Prostate gland (tissue), 2 donors: ENCODE measurements around the gene MBOAT7. TPM values are rescaled to one million over a fixed set of nuclear protein-coding genes. Genes with fewer than 3 reads are reported as not detected.

Source experiments
- DNase-seq: peaks from one replicate; pipeline ENCODE4 v3.0.0-alpha.2; 2019; ENCODE audit warnings: low spot score
- H3K27ac ChIP-seq, 2 donors: fragments of 200-600 bp; sonication (generic); 2 replicates each; pipeline ENCODE4 v1.5.1; 2017 to 2019
- H3K27me3 ChIP-seq: fragments of 200-600 bp; sonication (generic); replicated peaks from 2 replicates; pipeline ENCODE4 v1.5.1; 2019; ENCODE audit not compliant: insufficient read depth
- H3K36me3 ChIP-seq, 2 donors: fragments of 200-600 bp; sonication (generic); 1 replicate in 1 of 2; 2 replicates in 1 of 2; pipeline versions ENCODE4 v1.5.1 to v1.8.1; 2017 to 2019
- H3K4me1 ChIP-seq: fragments of 200-600 bp; sonication (generic); replicated peaks from 2 replicates; pipeline ENCODE4 v1.5.1; 2019
- H3K4me3 ChIP-seq, 2 donors: fragments of 200-600 bp; sonication (generic); 2 replicates each; pipeline ENCODE4 v1.5.1; 2017 to 2019
- H3K9me3 ChIP-seq: fragments of 200-600 bp; sonication (generic); 2 replicates; pipeline ENCODE4 v1.5.1; 2017
- CTCF ChIP-seq, 4 experiments: fragments of 200-600 bp in 2 of 4; fragments of 450-650 bp in 2 of 4; sonication (generic) in 2 of 4; IDR thresholded peaks; 1 replicate in 3 of 4; 2 replicates in 1 of 4; pipeline ENCODE4 v1.5.1; 2016 to 2019; ENCODE audit warnings: antibody characterized with exemption in 4 of 4, mild to moderate bottlenecking in 2 of 4, moderate library complexity in 2 of 4
- POLR2A ChIP-seq: fragments of 450-650 bp; IDR thresholded peaks from one replicate; pipeline ENCODE4 v1.6.1; 2016; ENCODE audit warnings: antibody characterized with exemption, mild to moderate bottlenecking
- POLR2AphosphoS5 ChIP-seq: sonication (generic); formaldehyde crosslinking; IDR thresholded peaks from one replicate; pipeline ENCODE4 v1.6.1; 2017; ENCODE audit warnings: antibody characterized with exemption
- WGBS: methylation state at CpG from one replicate; pipeline ENCODE4 v1.1.5; 2018; 5-methylcytosine and 5-hydroxymethylcytosine counted together
- intact Hi-C: fragments of 100-400 bp; cut with DNase I; formaldehyde crosslinking; loops from one replicate; pipeline ENCODE4 v1.14.2; 2022
- total RNA-seq, 2 donors: library from RNA; depleted of rRNA; stranded (reverse); fragments of >200 nt; gene quantifications; one replicate each; pipeline ENCODE4 v1.1.0, GENCODE V29; 2016

The MBOAT7 gene
- 100 to 1,000 TPM in 1 of 2 donors, 10 to 100 TPM in 1; 91.7 to 430 TPM for total RNA-seq

- WGBS = 1% methylated on average over 27 of the region's 64 CpGs
- intact Hi-C loops = no loop called here
- no peak for DNase-seq
- Histone ChIP-seq H3K27me3 (no peaks in the 10 kb centered on the region), H3K36me3 (peaks cover 0 to 4% of the 10 kb centered on the region in 2 donors), H3K4me1 (peaks cover 4% of the 10 kb centered on the region), H3K4me3 (peak within 1 kb of the TSS; percentile 83 to 91), H3K27ac (peak within 1 kb of the TSS; percentile 96 to 98), H3K9me3 (no peaks in the 10 kb centered on the region)
- TF ChIP-seq CTCF (IDR thresholded peaks at IDR 0.05) (peak in 3 of 4 experiments; percentile 26 to 58 (median 52)), POLR2AphosphoS5 (no peak), POLR2A (peak; percentile 96)
Observed at GRCh38 chr19:54189145-54189734, at the start of gene MBOAT7. Gene MBOAT7, minus strand, starts transcription at chr19:54189580. Its CDS starts 1,072 bp downstream, at chr19:54188508.

DNA sequence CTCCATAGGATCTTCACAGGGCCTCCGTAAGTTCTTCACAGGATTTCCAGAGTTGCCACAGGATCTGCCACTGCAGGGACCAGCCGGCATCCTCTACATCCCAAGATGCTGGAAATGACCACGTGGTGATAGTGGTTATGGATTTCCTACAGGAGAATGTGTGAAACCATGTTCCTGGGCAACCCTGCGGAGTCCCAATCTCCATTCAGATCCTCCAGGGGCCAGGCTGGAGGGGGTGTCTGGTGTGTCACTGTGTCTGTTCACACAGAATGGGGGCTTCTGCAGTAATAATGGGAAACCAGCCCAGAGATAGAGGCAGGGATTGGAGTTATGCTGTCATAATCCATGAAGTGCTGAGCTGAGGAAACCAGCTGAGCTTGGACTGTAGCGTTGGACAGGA is 44.6 kb upstream of the MBOAT7 start:
- H3K4me3 ChIP-seq = no peak overlapping the region
- no peaks in the 10 kb centered on the region for H3K36me3 ChIP-seq
- H3K4me1 ChIP-seq = no peaks in the 10 kb centered on the region
- 86% methylated on average over 5 of the region's 5 CpGs for WGBS
- TF ChIP-seq POLR2AphosphoS5 (no peak), CTCF (IDR thresholded peaks at IDR 0.05) (no peak), POLR2A (no peak)
- no peak overlapping the region for H3K27ac ChIP-seq
- no peaks in the 10 kb centered on the region for H3K9me3 ChIP-seq
- intact Hi-C loops = loop anchor here (5.0 kb wide), 1 partner anchor 67 kb away; no protein-coding TSS in a partner anchor
- DNase-seq = no peak
- H3K27me3 ChIP-seq = no peaks in the 10 kb centered on the region

DNA sequence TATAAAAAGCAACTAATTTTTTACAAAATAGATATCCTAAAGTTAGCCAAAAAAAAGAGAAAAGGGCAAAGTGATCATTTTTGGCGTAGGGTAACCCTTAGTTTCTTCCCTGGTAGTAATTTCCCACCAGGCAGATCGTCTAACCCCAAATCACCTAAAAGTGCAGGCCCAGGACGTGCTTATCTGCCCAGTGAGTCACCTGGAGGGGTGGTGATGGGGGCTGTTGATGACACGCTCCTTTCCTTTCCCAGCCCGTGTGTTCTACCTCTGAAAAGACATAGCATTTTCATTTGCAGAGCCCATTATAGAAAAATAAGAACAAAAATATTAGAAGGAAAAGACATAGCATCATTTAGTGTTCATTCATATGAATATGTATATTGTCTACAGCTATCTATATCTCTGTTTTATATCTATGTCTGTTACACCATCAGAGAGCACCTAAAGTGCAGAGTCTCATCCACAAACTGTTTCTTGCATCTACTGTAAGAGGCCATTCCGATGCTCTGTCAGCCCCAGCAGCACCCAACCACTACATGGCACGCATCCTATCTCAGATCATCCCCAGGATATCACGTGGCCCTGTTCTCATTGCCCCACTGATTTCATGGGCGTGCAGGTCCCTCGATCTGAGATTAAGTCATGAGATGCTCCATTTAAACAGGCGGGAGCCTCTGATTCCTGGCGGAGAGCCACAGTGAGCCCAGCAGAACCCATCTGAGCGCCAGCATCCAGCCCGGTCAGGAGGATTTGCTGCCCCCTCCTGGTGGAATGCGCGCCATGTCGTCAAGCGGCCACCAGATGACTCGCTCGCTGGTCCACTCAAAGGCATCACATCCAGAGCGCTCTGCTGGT is 41.9 kb upstream of the MBOAT7 start:
- H3K27me3 ChIP-seq = no peaks in the 10 kb centered on the region
- no peaks in the 10 kb centered on the region for H3K36me3 ChIP-seq
- intact Hi-C loops = loop anchor here (5.0 kb wide), 1 partner anchor 64 kb away; no protein-coding TSS in a partner anchor
- 17% methylated on average over 21 of the region's 21 CpGs for WGBS
- no peaks in the 10 kb centered on the region for H3K4me1 ChIP-seq
- no peak overlapping the region for H3K4me3 ChIP-seq
- H3K9me3 ChIP-seq = no peaks in the 10 kb centered on the region
- no peak overlapping the region for H3K27ac ChIP-seq
- TF ChIP-seq POLR2AphosphoS5 (peak; percentile 64), POLR2A (no peak), CTCF (IDR thresholded peaks at IDR 0.05) (peak; percentile 53 to 90 (median 82))
- DNase-seq = peak; percentile 79

GRCh38 chr19:54230031-54230430 is 40.7 kb upstream of the MBOAT7 start:
- Histone ChIP-seq H3K4me3 (no peak overlapping the region), H3K36me3 (no peaks in the 10 kb centered on the region), H3K27me3 (no peaks in the 10 kb centered on the region)

More at GRCh38 chr19:54230031-54230430, 40.7 kb upstream of the MBOAT7 start:
- intact Hi-C loops = loop anchor here (5.0 kb wide), 1 partner anchor 63 kb away; no protein-coding TSS in a partner anchor
- Histone ChIP-seq H3K4me1 (no peaks in the 10 kb centered on the region), H3K9me3 (no peaks in the 10 kb centered on the region), H3K27ac (no peak overlapping the region)
- WGBS = 88% methylated on average over 7 of the region's 7 CpGs
- no peak for DNase-seq
- TF ChIP-seq CTCF (IDR thresholded peaks at IDR 0.05) (no peak), POLR2A (no peak), POLR2AphosphoS5 (no peak)
